Transverse colon (tissue), 4 donors: Measurements from ENCODE around the gene CHMP5.

Experiments used
- POLR2AphosphoS5 ChIP-seq, 3 donors: sonication (generic); formaldehyde crosslinking; IDR thresholded peaks; one replicate each; pipeline ENCODE4 v1.6.1; 2016; ENCODE audit warnings: antibody characterized with exemption in 3 of 3
- TF ChIP-seq, protein P1 (sequence below), 5 experiments: fragments of 200-600 bp in 3 of 5; fragments of 450-650 bp in 2 of 5; sonication (generic) in 3 of 5; IDR thresholded peaks; 1 replicate in 2 of 5; 2 replicates in 3 of 5; pipeline ENCODE4 v1.5.1; 2016 to 2017; ENCODE audit warnings: antibody characterized with exemption in 5 of 5, inconsistent platforms in 3 of 5, mild to moderate bottlenecking in 2 of 5, moderate library complexity in 1 of 5

DNA sequence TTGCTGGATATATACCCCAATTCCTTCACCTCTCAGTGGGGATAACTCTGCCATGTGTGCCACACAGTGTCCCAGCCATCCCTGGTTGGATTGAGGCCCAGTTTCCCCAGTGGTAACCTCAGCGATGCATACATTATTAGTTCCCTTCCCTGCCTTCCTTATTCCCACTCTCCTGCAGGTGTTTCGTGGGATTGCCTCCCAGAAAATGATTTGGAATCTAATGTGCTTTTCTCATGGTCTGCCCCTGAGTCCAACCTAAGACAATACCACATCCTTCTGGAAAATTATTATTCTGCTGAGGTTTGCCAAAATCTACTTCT, 33.3 kb upstream of the CHMP5 start:
- TF ChIP-seq POLR2AphosphoS5 (IDR thresholded peaks at IDR 0.05): no peak
- TF ChIP-seq, protein P1, sequence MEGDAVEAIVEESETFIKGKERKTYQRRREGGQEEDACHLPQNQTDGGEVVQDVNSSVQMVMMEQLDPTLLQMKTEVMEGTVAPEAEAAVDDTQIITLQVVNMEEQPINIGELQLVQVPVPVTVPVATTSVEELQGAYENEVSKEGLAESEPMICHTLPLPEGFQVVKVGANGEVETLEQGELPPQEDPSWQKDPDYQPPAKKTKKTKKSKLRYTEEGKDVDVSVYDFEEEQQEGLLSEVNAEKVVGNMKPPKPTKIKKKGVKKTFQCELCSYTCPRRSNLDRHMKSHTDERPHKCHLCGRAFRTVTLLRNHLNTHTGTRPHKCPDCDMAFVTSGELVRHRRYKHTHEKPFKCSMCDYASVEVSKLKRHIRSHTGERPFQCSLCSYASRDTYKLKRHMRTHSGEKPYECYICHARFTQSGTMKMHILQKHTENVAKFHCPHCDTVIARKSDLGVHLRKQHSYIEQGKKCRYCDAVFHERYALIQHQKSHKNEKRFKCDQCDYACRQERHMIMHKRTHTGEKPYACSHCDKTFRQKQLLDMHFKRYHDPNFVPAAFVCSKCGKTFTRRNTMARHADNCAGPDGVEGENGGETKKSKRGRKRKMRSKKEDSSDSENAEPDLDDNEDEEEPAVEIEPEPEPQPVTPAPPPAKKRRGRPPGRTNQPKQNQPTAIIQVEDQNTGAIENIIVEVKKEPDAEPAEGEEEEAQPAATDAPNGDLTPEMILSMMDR (IDR thresholded peaks at IDR 0.05): no peak
